NOMO-1 treated with DMSO at 0.1 percent for 48 hours (cell line): ENCODE data around the gene TMEM30B.
"Not testable (repeated sequence)": the region's sequence is repeated elsewhere in the genome, so short reads cannot be mapped to it uniquely, and the experiment has no call there.

ENCODE experiments used
- DNase-seq: peaks from one replicate; lab custom pipeline; 2025; ENCODE audit not compliant: unreplicated experiment; lab: John Stamatoyannopoulos, UW

TMEM30B gene

GRCh38 chr14:61266891-61267740 is 14.0 kb downstream of the TMEM30B start:
- no peak for DNase-seq

- no peak for DNase-seq
Observed at GRCh38 chr14:61266436-61266835, 14.7 kb downstream of the TMEM30B start.

- DNase-seq = no peak
Observed at GRCh38 chr14:61264651-61265050, 16.5 kb downstream of the TMEM30B start.

- no peak for DNase-seq
Observed at GRCh38 chr14:61264010-61264571, 17.0 kb downstream of the TMEM30B start.

GRCh38 chr14:61262082-61262481 is 19.1 kb downstream of the TMEM30B start:
- no peak for DNase-seq

GRCh38 chr14:61260939-61261776 is 20.0 kb downstream of the TMEM30B start:
- no peak for DNase-seq

GRCh38 chr14:61258985-61259384 is 22.2 kb downstream of the TMEM30B start:
- DNase-seq = no peak

- DNase-seq = no peak
Observed at GRCh38 chr14:61257469-61258057, 23.6 kb downstream of the TMEM30B start.

- no peak for DNase-seq
Observed at GRCh38 chr14:61256826-61257468, 24.2 kb downstream of the TMEM30B start.

- no peak for DNase-seq
Observed at GRCh38 chr14:61255968-61256367, 25.2 kb downstream of the TMEM30B start.

- DNase-seq = no peak
Observed at GRCh38 chr14:61254808-61255526, 26.2 kb downstream of the TMEM30B start.

- peak; percentile 44 for DNase-seq
Observed at GRCh38 chr14:61253064-61253738, 27.9 kb downstream of the TMEM30B start.

GRCh38 chr14:61252369-61253063 is 28.6 kb downstream of the TMEM30B start:
- DNase-seq = peak; percentile 85

GRCh38 chr14:61250063-61250462 is 31.1 kb downstream of the TMEM30B start:
- no peak for DNase-seq

GRCh38 chr14:61247935-61248334 is 33.2 kb downstream of the TMEM30B start:
- DNase-seq = no peak

- DNase-seq = no peak
Observed at GRCh38 chr14:61246721-61247120, 34.4 kb downstream of the TMEM30B start.

GRCh38 chr14:61244009-61244408 is 37.1 kb downstream of the TMEM30B start:
- no peak for DNase-seq

- no peak for DNase-seq
Observed at GRCh38 chr14:61240206-61240605, 40.9 kb downstream of the TMEM30B start.

- DNase-seq = not testable (repeated sequence)
Observed at GRCh38 chr14:61239285-61239684, 41.9 kb downstream of the TMEM30B start.
